GM21526 (cell line): ENCODE results near the gene NPHP4.
"Not testable (repeated sequence)": the region's sequence is repeated elsewhere in the genome, so short reads cannot be mapped to it uniquely, and the experiment has no call there.

Source experiments
- ATAC-seq: cut with Tn5 transposase; IDR thresholded peaks from one replicate; pipeline ENCODE4 v1.9.1; 2021; ENCODE audit warnings: moderate library complexity; ENCODE audit not compliant: unreplicated experiment, low FRiP score

The NPHP4 gene

GRCh38 chr1:5863238-5863637 lies 129.0 kb downstream of the NPHP4 start:
- no peak for ATAC-seq

GRCh38 chr1:5861871-5862825 lies 130.1 kb downstream of the NPHP4 start:
- no peak for ATAC-seq

GRCh38 chr1:5860277-5860676 lies 131.9 kb downstream of the NPHP4 start:
- no peak for ATAC-seq

GRCh38 chr1:5859766-5860165 lies 132.5 kb downstream of the NPHP4 start:
- ATAC-seq, result no peak

GRCh38 chr1:5858844-5859407 lies 133.3 kb downstream of the NPHP4 start:
- no peak for ATAC-seq

- ATAC-seq, result no peak
Observed at GRCh38 chr1:5858246-5858645, 134.0 kb downstream of the NPHP4 start.

- ATAC-seq, result no peak
Observed at GRCh38 chr1:5857508-5858090, 134.6 kb downstream of the NPHP4 start.

GRCh38 chr1:5857011-5857410 lies 135.2 kb downstream of the NPHP4 start:
- ATAC-seq, result no peak

- no peak for ATAC-seq
Observed at GRCh38 chr1:5856246-5856815, 135.9 kb downstream of the NPHP4 start.

- ATAC-seq, result no peak
Observed at GRCh38 chr1:5855196-5855897, 136.9 kb downstream of the NPHP4 start.

GRCh38 chr1:5854754-5855153 lies 137.5 kb downstream of the NPHP4 start:
- no peak for ATAC-seq

GRCh38 chr1:5853858-5854257 lies 138.4 kb downstream of the NPHP4 start:
- ATAC-seq, result not testable (repeated sequence)

GRCh38 chr1:5850503-5850902 lies 141.7 kb downstream of the NPHP4 start:
- ATAC-seq, result no peak

GRCh38 chr1:5849550-5849949 lies 142.7 kb downstream of the NPHP4 start:
- ATAC-seq, result no peak

GRCh38 chr1:5847013-5847659 lies 145.1 kb downstream of the NPHP4 start:
- ATAC-seq, result no peak

- no peak for ATAC-seq
Observed at GRCh38 chr1:5845376-5845775, 146.8 kb downstream of the NPHP4 start.

GRCh38 chr1:5844442-5844841 lies 147.8 kb downstream of the NPHP4 start:
- no peak for ATAC-seq

GRCh38 chr1:5843521-5844096 lies 148.6 kb downstream of the NPHP4 start:
- no peak for ATAC-seq

GRCh38 chr1:5842679-5843078 lies 149.5 kb downstream of the NPHP4 start:
- no peak for ATAC-seq

GRCh38 chr1:5840551-5841001 lies 151.6 kb downstream of the NPHP4 start:
- no peak for ATAC-seq
